ENCODE data around the gene PBX2. TPM values are rescaled to one million over a fixed set of nuclear protein-coding genes. Genes with fewer than 3 reads are reported as not detected.
A peak's percentile ranks its signal among the peaks of the same experiment; 100 is the strongest.

The PBX2 gene
- total RNA-seq, 1 experiment from 2014 or later = 84.0 TPM

- TF ChIP-seq, protein P1, sequence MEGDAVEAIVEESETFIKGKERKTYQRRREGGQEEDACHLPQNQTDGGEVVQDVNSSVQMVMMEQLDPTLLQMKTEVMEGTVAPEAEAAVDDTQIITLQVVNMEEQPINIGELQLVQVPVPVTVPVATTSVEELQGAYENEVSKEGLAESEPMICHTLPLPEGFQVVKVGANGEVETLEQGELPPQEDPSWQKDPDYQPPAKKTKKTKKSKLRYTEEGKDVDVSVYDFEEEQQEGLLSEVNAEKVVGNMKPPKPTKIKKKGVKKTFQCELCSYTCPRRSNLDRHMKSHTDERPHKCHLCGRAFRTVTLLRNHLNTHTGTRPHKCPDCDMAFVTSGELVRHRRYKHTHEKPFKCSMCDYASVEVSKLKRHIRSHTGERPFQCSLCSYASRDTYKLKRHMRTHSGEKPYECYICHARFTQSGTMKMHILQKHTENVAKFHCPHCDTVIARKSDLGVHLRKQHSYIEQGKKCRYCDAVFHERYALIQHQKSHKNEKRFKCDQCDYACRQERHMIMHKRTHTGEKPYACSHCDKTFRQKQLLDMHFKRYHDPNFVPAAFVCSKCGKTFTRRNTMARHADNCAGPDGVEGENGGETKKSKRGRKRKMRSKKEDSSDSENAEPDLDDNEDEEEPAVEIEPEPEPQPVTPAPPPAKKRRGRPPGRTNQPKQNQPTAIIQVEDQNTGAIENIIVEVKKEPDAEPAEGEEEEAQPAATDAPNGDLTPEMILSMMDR (conservative IDR thresholded peaks at IDR 0.05; ENCODE audit: low read depth, low read length) = no peak
- no peak for TF ChIP-seq EZH2 (IDR thresholded peaks at IDR 0.05; ENCODE audit: borderline replicate concordance, low read depth, low read length, poor library complexity, severe bottlenecking)
- intact Hi-C loops (cut with micrococcal nuclease; ENCODE audit: unreplicated experiment) = no loop called here
- H3K27me3 ChIP-seq (replicated peaks; ENCODE audit: insufficient read depth, low read depth, low read length, poor library complexity) = no peaks in the 10 kb centered on the region
- no peak for DNase-seq (ENCODE audit: low spot score)
- no peak overlapping the region for H3K4me3 ChIP-seq (ENCODE audit: low read depth, low read length, poor library complexity, severe bottlenecking)
- H3K9me3 ChIP-seq (ENCODE audit: low read depth, low read length, poor library complexity, severe bottlenecking) = no peaks in the 10 kb centered on the region
- peaks cover 10% of the 10 kb centered on the region for H3K4me1 ChIP-seq (ENCODE audit: insufficient read depth, low read length, poor library complexity, severe bottlenecking)
- peaks cover 35% of the 10 kb centered on the region for H3K36me3 ChIP-seq (ENCODE audit: insufficient read depth, low read length, poor library complexity, severe bottlenecking)
- POLR2A ChIA-PET (ENCODE audit: low non-redundant PET) = no interaction called here
- CTCF ChIA-PET = no interaction called here
- BruUV-seq (replicated peaks) = no TSS peak
- no peak overlapping the region for H3K27ac ChIP-seq (ENCODE audit: low read depth, low read length, poor library complexity, severe bottlenecking)
Measured at GRCh38 chr6:32181915-32182529, 8.0 kb downstream of the PBX2 start.

DNA sequence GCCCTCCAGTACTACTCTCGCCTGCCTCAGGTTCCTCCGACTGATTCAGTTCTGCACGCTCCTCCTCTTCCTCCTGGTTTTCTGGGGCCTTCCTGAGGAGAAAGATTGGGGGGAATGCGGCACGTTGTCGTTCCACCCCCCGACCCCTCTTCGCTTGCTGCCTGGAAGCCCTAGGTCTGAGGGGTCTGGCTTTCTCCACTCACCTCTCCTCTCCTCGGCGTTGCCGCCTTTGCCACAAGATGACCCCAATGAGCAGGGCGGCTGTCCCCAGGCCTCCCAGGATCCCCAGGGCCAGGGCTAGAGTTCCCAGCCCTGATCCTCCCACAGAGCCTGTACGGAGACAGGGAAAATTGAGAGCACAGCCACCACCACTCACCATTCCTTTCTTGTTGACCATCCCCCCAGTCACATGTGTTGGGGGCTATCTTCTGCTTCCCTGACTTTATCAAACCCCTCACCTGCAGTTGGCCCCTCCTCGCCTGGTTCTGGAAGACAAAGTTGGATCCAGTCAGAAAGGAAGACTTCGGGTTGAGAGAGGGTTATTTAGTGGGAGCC lies 8.8 kb downstream of the PBX2 start:
- Histone ChIP-seq H3K27me3 (replicated peaks; ENCODE audit: insufficient read depth, low read depth, low read length, poor library complexity) (no peaks in the 10 kb centered on the region), H3K27ac (ENCODE audit: low read depth, low read length, poor library complexity, severe bottlenecking) (no peak overlapping the region), H3K9me3 (ENCODE audit: low read depth, low read length, poor library complexity, severe bottlenecking) (no peaks in the 10 kb centered on the region), H3K36me3 (ENCODE audit: insufficient read depth, low read length, poor library complexity, severe bottlenecking) (peaks cover 27% of the 10 kb centered on the region), H3K4me3 (ENCODE audit: low read depth, low read length, poor library complexity, severe bottlenecking) (no peak overlapping the region), H3K4me1 (ENCODE audit: insufficient read depth, low read length, poor library complexity, severe bottlenecking) (peaks cover 18% of the 10 kb centered on the region)
- ChIA-PET POLR2A (ENCODE audit: low non-redundant PET) (no interaction called here), CTCF (no interaction called here)
- intact Hi-C loops (cut with micrococcal nuclease; ENCODE audit: unreplicated experiment) = no loop called here
- no peak for DNase-seq (ENCODE audit: low spot score)
- no TSS peak for BruUV-seq (replicated peaks)
- TF ChIP-seq, protein P1 (conservative IDR thresholded peaks at IDR 0.05; ENCODE audit: low read depth, low read length) = no peak
- TF ChIP-seq EZH2 (IDR thresholded peaks at IDR 0.05; ENCODE audit: borderline replicate concordance, low read depth, low read length, poor library complexity, severe bottlenecking) = no peak

GRCh38 chr6:32179766-32180405 lies 10.1 kb downstream of the PBX2 start:
- no peaks in the 10 kb centered on the region for H3K9me3 ChIP-seq (ENCODE audit: low read depth, low read length, poor library complexity, severe bottlenecking)
- H3K36me3 ChIP-seq (ENCODE audit: insufficient read depth, low read length, poor library complexity, severe bottlenecking) = peaks cover 26% of the 10 kb centered on the region
- ChIA-PET CTCF (no interaction called here), POLR2A (ENCODE audit: low non-redundant PET) (no interaction called here)
- DNase-seq (ENCODE audit: low spot score) = no peak
- TF ChIP-seq, protein P1 (conservative IDR thresholded peaks at IDR 0.05; ENCODE audit: low read depth, low read length) = no peak
- no peak for TF ChIP-seq EZH2 (IDR thresholded peaks at IDR 0.05; ENCODE audit: borderline replicate concordance, low read depth, low read length, poor library complexity, severe bottlenecking)
- H3K4me3 ChIP-seq (ENCODE audit: low read depth, low read length, poor library complexity, severe bottlenecking) = peak overlapping the region; percentile 97
- BruUV-seq (replicated peaks) = no TSS peak
- H3K27ac ChIP-seq (ENCODE audit: low read depth, low read length, poor library complexity, severe bottlenecking) = no peak overlapping the region
- intact Hi-C loops (cut with micrococcal nuclease; ENCODE audit: unreplicated experiment) = no loop called here
- peaks cover 23% of the 10 kb centered on the region for H3K4me1 ChIP-seq (ENCODE audit: insufficient read depth, low read length, poor library complexity, severe bottlenecking)
- H3K27me3 ChIP-seq (replicated peaks; ENCODE audit: insufficient read depth, low read depth, low read length, poor library complexity) = no peaks in the 10 kb centered on the region

All from A673 (cell line).